ENCODE results near the gene TMEM80. TPM values are rescaled to one million over a fixed set of nuclear protein-coding genes. Genes with fewer than 3 reads are reported as not detected.
"Not testable (repeated sequence)": the region's sequence is repeated elsewhere in the genome, so short reads cannot be mapped to it uniquely, and the experiment has no call there.

TMEM80 gene
- total RNA-seq, 6 donors from 2014 or later, result 28.6 to 62.9 (median 36.1) TPM

DNA sequence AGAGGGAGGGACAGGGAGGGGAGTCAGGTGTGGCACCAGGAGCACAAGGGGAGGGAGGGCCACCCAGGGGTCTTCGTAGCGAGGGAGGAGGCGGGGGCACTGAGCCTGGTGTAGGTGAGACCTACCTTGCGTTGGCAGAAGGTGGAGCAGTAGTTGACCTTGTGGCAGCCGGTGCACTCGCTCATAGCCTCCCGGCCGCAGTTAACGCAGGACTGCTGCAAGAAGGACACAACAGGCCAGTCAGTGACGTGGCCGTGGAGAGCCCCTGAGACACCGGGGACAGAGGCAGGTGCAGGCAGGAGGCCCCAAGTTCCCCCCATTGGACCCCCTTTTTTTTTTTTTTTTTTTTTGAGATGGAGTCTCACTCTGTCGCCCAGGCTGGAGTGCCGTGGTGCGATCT is 41.8 kb upstream of the TMEM80 start:
- ATAC-seq (ENCODE audit: low FRiP score in 2 of 2), result peak; percentile 13 to 24
- Histone ChIP-seq H3K4me1 (peaks cover 0 to 5% (median 0%) of the 10 kb centered on the region in 4 donors), H3K9me3 (no peaks in the 10 kb centered on the region), H3K36me3 (peaks cover 0 to 32% (median 14%) of the 10 kb centered on the region in 4 donors), H3K27me3 (no peaks in the 10 kb centered on the region), H3K27ac (no peak overlapping the region), H3K4me3 (no peak overlapping the region)
- 93 to 95% methylated on average over 12 to 15 of the region's 15 CpGs for WGBS, 2 donors
- TF ChIP-seq POLR2A (IDR thresholded peaks at IDR 0.05), result no peak
- no peak for TF ChIP-seq POLR2AphosphoS5 (IDR thresholded peaks at IDR 0.05)
- TF ChIP-seq, protein P1, sequence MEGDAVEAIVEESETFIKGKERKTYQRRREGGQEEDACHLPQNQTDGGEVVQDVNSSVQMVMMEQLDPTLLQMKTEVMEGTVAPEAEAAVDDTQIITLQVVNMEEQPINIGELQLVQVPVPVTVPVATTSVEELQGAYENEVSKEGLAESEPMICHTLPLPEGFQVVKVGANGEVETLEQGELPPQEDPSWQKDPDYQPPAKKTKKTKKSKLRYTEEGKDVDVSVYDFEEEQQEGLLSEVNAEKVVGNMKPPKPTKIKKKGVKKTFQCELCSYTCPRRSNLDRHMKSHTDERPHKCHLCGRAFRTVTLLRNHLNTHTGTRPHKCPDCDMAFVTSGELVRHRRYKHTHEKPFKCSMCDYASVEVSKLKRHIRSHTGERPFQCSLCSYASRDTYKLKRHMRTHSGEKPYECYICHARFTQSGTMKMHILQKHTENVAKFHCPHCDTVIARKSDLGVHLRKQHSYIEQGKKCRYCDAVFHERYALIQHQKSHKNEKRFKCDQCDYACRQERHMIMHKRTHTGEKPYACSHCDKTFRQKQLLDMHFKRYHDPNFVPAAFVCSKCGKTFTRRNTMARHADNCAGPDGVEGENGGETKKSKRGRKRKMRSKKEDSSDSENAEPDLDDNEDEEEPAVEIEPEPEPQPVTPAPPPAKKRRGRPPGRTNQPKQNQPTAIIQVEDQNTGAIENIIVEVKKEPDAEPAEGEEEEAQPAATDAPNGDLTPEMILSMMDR (IDR thresholded peaks at IDR 0.05), result no peak
- TF ChIP-seq EP300 (IDR thresholded peaks at IDR 0.05), result no peak
- DNase-seq, result no peak

DNA sequence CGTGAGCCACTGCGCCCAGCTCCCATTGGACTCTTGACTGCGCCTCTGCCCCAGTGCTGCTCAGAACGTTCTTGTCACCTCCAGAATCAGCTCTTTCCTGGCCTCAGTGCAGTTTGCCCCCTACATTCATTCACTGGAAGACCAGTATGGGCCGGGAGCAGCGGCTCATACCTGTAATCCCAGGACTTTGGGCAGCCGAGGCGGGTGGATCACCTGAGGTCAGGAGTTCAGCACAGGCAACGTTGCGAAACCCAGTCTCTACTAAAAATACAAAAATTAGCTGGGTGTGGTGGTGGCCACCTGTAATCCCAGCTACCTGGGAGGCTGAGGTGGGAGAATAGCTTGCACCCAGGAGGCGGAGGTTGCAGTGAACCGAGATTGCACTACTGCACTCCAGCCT is 41.2 kb upstream of the TMEM80 start:
- H3K4me1 ChIP-seq; ATAC-seq (ENCODE audit: low FRiP score in 2 of 2): not testable (repeated sequence)
- WGBS, 2 donors, result 89 to 97% methylated on average over 12 of the region's 12 CpGs

DNA sequence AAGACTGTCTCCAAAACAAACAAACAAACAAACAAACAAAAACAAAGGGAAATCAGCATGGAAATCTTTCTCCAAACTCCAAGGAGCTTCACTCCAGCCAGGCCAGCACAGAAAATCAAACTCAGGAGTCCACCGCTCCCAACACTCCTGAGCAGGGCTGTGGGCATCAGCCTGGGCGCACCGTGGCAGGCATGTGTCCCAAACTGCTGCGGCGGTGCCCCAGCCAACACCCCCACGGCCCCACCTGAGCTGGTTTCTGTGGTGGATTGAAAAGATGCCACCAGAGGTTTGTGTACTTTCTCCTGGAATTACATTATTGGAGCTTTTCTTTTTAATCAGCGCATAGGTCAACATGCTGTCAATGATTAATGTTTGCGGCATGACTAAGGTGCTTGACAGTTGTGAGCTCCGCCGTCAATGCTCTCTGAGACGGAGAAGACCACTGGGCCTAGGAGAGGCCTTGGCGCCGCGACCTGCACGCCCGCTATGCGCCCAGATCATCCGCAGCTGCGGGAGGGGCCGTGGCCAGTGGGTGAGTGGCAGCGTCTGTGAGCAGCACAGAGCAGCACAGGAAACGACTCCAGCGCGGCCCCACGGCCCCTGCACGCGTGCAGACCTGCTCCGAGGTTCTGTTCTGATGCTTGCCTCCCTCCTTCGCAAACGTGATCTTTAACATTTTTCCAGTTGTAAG is 40.4 kb upstream of the TMEM80 start:
- no peaks in the 10 kb centered on the region for H3K9me3 ChIP-seq
- 75 to 76% methylated on average over 30 of the region's 30 CpGs for WGBS, 2 donors
- peaks cover 0 to 5% (median 0%) of the 10 kb centered on the region in 4 donors for H3K4me1 ChIP-seq
- ATAC-seq (ENCODE audit: low FRiP score in 2 of 2) (peak in 1 of 2 donors; percentile 63), DNase-seq (no peak)
- no peaks in the 10 kb centered on the region for H3K27me3 ChIP-seq
- H3K36me3 ChIP-seq, result peaks cover 0 to 43% (median 23%) of the 10 kb centered on the region in 4 donors
- TF ChIP-seq, protein P1 (IDR thresholded peaks at IDR 0.05), result no peak
- TF ChIP-seq POLR2A (IDR thresholded peaks at IDR 0.05), result no peak
- no peak for TF ChIP-seq EP300 (IDR thresholded peaks at IDR 0.05)
- TF ChIP-seq POLR2AphosphoS5 (IDR thresholded peaks at IDR 0.05), result no peak
- H3K4me3 ChIP-seq, result no peak overlapping the region
- H3K27ac ChIP-seq, result no peak overlapping the region

More for the DNA sequence above, 41.2 kb upstream of the TMEM80 start:
- peaks cover 0 to 37% (median 17%) of the 10 kb centered on the region in 4 donors for H3K36me3 ChIP-seq
- H3K4me3 ChIP-seq, H3K9me3 ChIP-seq, DNase-seq, H3K27ac ChIP-seq, H3K27me3 ChIP-seq: not testable (repeated sequence)

DNA sequence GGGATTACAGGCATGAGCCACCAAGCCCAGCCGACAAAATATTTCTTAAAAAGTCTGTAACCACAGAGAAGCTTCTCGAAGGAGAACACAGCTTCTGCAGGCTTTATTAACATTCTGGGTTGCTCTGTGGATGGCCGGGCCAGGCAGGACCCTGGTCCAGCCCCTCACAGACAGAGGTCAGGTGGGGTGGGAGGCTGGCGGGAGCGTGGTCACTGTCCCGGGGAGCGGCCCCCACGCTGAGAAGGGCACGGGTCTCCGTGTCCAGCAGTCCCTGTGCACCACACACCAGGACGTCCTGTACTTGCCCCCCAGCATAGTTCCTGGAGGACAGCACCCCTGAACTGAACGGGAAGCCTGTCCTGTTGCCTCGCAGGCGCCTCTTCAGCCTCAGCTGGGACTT is 39.2 kb upstream of the TMEM80 start:
- ATAC-seq (ENCODE audit: low FRiP score in 2 of 2), result no peak
- Histone ChIP-seq H3K27ac (no peak overlapping the region), H3K36me3 (peaks cover 0 to 45% (median 21%) of the 10 kb centered on the region in 4 donors), H3K4me3 (no peak overlapping the region), H3K9me3 (no peaks in the 10 kb centered on the region), H3K4me1 (peaks cover 0 to 5% (median 0%) of the 10 kb centered on the region in 4 donors), H3K27me3 (no peaks in the 10 kb centered on the region)
- whole genome bisulfite sequencing, 2 donors, result 96 to 98% methylated on average over 13 to 14 of the region's 14 CpGs
- TF ChIP-seq POLR2A (IDR thresholded peaks at IDR 0.05), result no peak
- TF ChIP-seq, protein P1 (IDR thresholded peaks at IDR 0.05), result no peak
- no peak for DNase-seq

DNA sequence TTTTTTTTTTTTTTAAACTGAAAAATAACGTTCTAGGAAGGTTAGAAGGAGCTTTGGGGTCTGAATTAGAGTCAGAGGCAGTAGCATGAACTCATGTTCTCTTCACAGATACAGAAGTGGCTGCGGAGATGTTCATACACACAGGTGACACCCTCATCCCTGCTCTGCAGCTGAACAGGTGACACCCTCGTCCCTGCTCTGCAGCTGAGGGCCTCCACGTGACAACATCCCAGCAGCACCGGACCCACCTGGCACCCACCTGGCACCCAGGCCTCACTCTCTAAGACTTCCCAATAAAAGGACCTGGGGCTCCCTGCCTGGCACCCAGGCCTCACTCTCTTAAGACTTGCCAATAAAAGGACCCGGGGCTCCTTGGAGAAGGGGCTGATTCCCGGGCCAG is 38.8 kb upstream of the TMEM80 start:
- Histone ChIP-seq H3K4me3 (no peak overlapping the region), H3K9me3 (no peaks in the 10 kb centered on the region), H3K36me3 (peaks cover 0 to 45% (median 21%) of the 10 kb centered on the region in 4 donors), H3K4me1 (peaks cover 0 to 5% (median 0%) of the 10 kb centered on the region in 4 donors), H3K27me3 (no peaks in the 10 kb centered on the region), H3K27ac (no peak overlapping the region)
- ATAC-seq (ENCODE audit: low FRiP score in 2 of 2), result no peak
- TF ChIP-seq POLR2AphosphoS5 (IDR thresholded peaks at IDR 0.05) (no peak), POLR2A (IDR thresholded peaks at IDR 0.05) (no peak), EP300 (IDR thresholded peaks at IDR 0.05) (no peak)
- TF ChIP-seq, protein P1 (IDR thresholded peaks at IDR 0.05), result no peak
- WGBS, 2 donors, result 87 to 89% methylated on average over 5 to 7 of the region's 7 CpGs
- DNase-seq, result no peak
